GM21390 (cell line): ENCODE measurements around the gene SGO2.
"Not testable (repeated sequence)": the region's sequence is repeated elsewhere in the genome, so short reads cannot be mapped to it uniquely, and the experiment has no call there.

Source experiments
- ATAC-seq: cut with Tn5 transposase; IDR thresholded peaks from one replicate; pipeline ENCODE4 v1.9.1; 2021; ENCODE audit not compliant: unreplicated experiment

Gene SGO2

DNA sequence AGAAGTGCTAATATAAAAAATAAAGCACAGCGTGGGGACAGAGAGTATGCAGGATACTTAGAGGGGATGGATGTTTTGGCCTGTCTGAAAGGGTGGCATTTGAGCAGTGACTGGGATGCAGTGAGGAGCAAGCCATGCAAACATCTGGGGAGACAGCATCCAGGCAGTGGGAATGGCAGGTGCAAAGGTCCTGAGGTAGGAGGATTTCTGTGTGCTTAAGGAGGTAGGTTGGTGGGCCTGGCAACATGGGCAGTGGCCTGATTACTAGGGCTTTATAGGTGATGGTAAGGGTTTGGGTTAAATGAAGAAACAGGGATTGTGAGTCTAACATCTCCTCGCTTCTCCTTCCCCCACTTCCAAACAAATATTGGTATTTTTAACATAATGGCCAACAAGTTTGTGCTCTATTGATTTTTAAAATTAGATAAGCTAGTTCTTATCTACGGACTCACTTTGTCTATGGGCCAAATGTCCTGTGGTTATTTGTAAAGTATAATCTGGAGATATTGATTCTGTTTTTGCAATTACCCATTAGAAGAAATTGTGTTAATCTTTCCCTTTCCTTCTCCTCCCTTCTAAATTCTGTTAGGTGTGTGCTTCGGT, 62.2 kb downstream of the SGO2 start:
- no peak for ATAC-seq

DNA sequence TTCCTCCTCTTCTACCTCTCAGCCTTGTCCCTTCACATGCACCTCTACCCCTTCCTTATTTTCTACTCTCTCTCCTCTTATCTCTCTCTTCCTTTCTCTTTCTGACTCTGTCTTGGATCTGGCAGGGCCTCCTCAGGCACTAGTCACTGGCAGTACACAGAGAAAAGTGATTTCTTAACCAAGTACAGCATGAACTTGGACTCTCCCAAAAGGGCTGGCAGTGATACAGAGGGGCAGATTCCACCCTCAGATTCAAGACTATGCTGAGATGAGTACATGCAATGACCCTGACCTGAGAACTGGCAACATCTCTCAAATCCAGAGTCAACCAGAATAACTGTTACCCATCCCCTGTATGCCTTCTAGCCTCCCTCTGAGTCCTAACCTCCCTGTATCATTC, 64.1 kb downstream of the SGO2 start:
- no peak for ATAC-seq

DNA sequence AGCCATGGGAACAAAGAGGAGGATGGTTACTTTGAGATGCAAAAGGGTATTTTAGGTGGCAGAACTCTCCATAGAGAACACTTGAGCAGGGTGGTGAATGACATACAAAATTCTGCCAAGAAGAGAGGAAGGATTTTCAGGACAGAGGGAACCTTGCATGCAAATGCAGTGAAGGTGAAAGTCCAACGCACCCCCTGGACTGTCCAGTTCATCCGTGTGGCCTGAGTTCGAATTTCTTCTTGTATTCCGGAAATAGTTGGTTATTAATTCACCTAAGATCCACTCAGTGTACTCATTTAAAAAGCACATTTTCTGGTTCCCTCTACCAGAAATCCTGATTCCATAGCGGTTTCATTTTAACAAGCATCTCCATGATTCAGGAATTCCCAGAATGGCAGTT, 65.3 kb downstream of the SGO2 start:
- no peak for ATAC-seq

DNA sequence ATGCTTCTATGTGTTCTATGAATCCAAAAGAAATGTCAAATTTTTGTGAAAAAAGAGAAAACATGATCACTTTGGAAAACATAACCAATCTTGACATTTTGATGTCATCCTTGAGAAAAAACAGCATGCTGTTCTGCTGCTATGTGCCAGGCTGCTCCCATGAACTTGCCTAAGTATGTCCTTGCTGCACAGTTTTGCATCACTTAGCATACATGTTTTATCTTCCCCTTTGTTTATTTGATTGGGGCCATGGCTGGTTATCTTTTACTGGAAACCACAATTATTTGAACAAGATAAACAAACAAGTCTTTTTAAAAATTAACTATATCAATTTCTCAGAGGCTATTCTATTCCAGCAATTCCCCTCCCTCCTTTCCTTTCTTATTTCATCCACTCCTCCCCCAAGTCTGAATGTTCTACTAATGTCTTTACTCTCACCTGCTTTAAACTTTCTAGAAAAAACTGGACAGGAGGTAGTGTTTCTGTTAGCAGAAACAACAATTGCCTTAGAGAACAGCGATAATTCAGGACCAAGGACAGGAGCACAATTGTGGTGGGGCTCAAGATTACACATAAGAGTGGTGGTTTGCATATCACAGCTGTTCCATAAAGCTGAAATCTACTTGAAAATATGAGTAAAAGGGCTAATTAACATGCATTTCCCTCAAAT, 66.5 kb downstream of the SGO2 start:
- ATAC-seq = no peak

DNA sequence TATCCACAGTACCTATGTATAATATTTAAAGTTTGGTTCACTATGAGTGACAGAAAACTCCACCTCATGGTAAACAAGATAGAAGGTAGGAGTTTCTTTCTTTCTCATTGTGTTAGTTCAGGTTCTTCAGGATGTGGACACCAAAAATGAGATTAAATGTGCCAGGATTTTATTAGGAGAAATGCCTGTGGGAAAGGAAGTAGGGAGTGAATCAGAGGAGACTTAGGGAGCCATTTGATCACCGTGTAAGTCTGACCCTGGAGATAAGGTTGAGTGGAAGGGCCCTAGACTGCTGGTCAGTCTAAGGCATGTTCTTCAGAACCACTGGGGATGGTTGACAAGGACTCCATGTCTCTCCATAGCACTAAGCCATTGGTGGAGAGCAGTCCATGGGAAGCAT, 67.9 kb downstream of the SGO2 start:
- ATAC-seq = no peak

DNA sequence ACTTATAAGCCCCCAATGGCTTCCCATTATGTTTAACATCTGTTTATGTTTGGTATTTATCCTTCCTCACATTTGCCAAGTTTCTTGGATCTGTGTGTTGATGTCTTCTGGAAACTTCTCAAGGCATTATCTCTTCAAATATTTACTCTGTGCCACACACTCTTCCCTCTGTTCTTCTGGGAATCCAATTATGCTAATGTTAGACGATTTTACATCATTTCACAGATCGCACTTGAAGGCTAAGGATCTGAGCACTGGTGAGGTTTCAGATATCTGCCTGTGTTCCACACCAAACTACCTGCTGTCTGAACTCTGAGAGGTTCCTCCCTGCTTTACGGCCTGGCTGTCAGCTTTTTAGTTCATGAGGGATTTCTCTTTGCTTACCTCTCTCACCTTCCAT, 69.9 kb downstream of the SGO2 start:
- ATAC-seq = no peak

DNA sequence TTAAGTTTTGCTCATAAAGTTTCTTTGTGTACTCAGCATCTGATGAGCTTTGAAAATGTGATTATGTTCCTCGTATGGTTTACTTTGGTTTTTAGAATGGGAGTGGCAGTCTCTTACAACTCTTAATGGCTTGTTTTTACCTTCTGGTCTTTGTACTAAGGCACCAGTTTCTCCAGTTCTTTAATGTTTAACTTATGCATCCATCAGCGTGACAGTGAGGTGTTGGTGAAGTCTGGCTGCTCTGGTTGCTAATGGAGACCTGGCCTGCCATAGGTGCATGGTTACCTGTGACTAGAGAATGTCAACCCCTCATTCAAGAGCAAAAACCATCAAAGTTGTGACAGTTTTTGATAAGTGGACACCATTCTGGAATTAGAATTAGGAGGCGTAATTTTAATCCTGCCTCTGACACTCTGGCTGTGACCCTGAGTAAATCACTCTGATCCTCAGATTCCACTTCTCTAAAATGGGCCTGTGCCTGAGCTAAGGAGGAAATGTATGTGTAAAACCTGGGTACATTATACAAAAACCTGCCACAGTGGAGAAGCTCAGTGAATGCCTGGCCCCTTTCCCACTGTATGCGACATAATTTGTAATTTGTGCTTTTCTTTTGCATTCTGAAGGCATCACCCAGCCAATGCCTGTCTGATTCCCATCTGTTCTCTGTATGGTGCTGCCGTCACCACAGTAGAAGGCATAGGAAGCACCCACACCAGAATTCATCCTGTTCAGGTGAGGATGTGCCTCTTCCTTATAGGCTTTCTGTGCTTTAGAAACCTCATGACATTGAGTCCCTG, 71.0 kb downstream of the SGO2 start:
- no peak for ATAC-seq

DNA sequence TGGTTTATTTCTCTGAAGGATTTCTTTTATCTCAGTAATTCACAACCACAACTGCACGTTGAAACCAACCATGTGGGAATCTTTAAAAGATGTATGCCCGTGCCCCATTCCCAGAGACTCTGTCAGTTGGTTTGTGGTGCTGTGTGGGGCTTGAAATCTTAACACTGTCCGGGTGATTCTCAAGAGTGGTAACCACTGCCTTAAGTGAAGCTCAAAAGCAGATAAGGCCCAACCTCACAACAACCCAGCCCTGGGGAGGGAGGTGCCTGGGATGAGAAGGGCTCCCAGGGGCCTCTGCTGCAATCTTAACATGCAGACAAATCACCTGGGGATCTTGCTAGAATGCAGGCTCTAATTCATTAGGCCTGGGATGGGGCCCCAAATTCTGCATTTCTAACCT, 73.2 kb downstream of the SGO2 start:
- ATAC-seq = no peak

DNA sequence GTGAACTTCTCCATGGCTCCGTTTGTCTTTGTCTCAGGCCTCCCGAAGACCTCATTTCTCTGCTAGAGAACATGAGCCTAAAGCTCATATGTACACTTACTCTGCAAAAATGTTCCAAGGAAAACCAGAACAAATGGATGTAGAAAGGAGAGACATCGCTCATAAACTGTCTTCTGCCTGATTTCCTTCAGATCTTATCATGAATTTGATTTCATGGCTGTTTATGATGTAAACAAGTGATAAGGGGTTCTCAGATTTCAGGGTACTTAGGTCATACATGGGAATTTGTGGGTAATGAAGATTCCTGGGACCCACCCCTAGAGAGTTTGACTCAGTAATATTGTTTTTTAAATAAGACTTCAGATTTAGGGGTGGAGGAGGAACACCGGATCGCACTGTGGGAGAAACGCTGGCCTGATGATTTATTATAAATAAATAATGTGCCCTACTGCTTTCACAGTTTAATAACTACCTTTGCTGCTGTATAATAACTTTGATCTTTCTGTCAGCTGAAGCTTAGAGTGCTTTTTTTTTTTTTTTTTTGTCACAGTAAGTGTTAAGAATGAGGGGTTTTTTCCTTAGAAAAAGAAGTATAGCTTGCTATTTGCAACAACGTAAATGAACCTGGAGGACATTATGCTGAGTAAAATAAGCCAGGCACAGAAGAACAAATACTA, 74.7 kb downstream of the SGO2 start:
- ATAC-seq = no peak

DNA sequence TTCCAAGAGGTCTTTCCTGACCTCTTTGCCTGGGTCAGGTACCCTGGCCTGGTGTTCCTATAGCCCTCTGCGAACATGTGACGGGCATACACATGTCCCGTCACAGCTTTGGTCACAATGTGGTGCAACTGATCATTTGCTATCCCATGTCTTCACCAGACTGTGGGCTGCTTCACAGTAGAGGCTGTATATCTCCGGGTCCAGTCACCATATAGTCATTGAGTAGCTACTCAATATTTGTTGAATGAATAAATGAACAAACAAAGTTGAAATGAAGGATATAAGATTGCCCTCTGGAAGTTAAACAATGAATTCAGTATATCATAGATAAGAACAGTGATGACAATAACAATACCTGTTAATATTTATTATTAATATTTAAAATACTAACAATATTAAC, 76.6 kb downstream of the SGO2 start:
- ATAC-seq = no peak

DNA sequence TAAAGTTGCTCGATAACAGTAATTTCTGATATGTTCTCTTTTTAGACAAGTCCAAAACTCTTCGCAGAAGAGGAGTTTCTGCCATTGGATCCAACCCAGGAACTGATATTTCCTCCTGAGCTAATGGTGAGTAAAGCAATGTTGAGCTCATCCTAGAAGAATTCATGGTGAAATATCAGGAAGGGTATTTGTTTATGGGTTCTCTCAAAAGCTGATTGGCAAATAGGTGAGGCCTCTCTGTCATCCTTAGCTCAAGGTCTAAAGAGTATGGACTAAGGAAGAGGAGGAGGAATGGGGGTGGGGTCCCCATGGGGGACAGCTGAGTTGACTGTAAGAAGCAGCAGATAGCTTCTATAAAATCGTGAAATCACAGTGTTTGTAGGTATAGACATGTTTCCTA, 78.0 kb downstream of the SGO2 start:
- ATAC-seq = no peak

DNA sequence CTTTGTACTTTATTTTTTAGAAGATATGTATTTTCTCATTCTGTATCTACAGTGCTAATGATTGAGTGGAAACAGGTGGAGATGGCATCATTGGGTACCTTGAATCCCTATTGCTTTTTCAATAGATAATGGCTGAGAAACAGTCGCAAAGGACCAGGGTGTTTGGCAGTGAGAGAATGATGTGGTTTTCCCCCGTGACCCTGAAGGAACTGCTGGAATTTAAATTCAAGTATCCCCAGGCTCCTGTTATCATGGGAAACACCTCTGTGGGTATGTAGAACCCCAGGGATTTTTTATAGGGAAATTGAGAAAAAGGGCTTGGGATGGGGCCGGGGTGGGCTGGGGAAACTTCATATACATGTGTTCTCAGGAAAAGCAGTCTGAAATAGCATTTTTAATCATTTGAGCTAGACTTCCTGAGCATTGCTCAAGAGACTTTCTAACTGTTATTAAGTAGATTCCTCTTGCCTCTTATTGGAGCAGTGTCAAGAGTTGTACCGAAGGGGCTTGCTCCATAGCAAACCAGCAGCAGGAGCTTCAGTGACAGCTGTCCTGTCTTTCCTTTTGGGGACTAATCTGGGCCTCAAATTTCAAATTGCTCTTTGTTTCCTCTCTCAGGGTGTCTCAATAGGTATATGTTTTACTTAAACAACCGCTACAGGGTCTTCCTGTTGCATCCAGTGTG, 78.7 kb downstream of the SGO2 start:
- ATAC-seq = no peak

DNA sequence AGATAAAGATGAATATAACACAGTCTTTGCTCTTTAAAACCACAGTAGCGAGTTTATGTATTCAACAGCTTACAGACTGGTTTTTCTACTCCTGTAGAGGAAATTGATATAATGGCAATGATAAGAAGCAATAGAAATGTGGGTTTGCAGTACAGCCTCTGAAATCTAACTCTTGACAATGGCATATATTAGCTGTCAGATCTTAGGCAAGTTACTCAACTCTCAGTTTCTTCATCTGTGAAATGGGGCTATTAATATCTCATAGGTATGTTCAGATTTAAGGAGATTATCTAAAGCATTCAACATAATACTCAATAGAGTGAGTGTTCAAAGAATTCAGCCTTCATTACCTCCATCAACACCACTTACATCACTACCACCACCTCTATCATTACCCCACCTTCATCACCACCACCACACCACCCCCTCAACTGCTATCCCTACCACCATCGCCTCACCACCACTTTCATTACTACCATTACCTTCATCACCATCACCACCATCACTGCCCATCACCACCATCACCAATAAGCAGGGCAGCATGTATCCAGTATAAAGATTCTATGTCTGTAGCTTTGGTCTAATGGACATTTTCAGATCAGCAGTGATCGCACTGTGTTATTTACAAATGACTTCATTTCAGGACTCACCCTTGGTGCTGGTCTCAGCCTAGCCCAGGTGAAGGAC, 82.5 kb downstream of the SGO2 start:
- no peak for ATAC-seq

DNA sequence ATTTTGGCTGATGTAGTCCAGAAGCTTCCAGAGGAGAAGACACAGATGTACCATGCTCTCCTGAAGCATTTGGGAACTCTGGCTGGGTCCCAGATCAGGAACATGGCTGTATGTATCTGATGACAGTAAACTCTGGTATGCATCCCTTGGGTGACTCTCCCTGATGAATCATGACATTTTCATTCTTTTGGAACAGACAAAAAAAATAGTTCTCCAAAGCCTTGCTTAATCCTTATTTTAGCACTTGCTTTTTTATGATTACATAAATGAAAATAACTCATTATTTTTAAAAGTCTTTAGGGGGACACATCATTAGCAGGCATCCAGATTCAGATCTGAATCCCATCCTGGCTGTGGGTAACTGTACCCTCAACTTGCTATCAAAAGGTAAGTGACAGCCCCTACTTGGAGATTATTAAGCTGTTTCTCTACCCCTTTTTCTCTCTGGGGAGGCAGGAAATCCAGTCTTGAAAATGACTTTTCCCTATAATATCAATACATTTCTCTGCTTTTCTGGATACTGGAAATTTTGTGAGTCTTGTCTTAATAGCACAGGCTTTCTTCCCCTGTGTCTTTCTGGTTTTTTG, 83.1 kb downstream of the SGO2 start:
- no peak for ATAC-seq

DNA sequence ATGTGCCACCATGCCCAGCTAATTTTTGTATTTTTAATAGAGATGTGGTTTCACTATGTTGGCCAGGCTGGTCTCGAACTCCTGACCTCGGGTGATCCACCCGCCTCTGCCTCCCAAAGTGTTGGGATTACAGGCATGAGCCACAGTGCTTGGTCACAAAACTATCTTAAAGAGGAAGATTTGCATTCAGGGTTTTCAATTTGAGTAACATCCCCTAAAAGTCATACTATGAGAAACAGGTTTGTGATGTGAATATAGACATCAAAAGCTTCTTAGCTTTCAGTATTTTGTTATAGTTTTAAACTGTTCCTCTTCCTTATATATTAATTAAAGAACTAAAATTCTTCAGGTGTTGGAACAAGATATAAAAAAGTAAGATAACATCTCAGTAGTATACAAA, 84.2 kb downstream of the SGO2 start:
- ATAC-seq = not testable (repeated sequence)

DNA sequence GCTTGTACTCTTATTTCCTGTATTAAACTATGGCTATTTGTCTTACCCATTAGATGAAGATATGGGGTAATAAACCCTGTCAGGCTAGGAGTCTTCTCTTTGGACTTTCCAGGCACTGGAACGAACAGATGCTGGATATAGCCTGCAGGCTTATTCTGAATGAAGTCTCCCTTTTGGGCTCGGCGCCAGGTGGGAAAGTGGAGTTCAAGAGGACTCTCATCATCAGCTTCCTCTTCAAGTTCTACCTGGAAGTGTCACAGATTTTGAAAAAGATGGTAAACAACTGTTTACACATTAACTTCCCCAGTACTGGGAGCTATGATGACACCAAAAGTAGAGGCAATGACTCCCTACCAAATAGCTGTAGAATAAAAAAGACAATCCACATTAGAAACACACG, 87.7 kb downstream of the SGO2 start:
- ATAC-seq = no peak

DNA sequence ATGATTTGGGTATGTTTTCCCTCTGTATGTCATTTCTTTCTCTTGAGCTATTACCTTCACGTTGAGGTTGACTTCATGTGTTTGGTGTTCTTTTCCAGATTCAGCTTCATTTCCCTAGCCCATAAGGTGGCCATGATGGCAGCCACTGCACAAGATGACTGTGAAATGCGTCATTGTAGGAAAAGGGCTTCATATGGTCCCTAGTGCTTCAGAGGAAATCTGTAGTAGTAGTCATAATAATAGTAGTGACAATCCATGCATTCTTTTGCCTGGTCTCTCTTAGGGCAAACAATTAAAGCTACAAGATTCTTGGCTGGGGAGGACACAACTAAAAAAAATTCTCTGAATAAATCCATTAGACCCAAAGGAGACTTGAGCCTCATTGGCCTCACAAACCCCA, 88.2 kb downstream of the SGO2 start:
- no peak for ATAC-seq

DNA sequence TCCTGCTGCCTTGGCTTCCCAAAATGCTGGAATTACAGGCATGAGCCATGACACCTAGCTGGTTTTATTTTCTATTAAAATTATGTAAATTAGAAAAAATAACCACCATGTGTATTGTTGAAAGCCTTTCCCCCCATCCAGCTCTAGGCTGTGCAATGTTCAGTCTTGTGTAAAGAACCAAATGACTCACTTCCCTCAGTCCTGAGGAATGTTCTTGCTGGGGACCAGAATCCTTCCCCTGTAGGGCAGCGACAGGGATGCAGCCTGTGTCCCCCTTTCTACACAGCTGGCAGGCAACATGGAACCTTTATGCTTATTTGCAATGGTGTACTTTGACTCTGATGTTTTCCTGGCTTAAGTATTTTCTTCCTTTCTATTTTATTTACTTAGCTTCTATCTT, 89.2 kb downstream of the SGO2 start:
- ATAC-seq = no peak

DNA sequence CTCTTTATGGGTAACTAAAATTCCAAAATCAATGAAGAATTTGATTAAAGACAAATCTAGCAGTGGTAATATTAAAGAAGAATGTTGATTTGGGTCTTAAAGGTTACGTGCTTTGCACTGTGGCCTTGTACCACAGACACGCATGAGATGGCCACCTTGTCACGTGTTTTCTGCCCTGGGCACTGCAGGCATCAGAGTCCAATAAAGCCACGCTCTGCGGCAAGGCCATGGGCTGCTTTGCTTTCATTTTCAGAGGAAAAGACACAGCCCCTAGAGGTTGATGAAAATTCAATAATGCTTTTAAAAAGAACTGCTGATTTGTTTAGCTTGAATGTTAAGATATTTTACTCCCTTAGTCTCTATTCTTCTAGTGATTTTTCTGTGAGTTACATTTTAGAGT, 90.2 kb downstream of the SGO2 start:
- no peak for ATAC-seq

DNA sequence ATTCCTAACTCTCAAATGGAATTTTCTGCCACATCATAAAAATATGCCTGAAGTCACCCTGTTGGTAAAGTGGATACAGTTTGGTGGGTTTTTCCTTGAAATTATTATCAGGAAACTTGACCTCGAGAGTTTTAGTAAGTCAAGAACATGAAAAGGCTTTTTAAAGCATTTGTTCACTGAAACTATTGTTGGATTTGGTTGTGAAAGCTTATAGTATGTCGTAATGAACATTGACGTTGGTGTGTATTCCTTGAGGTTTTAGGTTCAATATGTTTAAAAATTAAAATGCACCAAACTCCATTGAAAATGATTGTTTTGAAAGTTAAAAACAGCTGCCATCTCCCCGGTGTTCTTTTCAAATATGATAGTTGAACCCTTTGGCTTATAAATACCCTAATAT, 90.6 kb downstream of the SGO2 start:
- ATAC-seq = no peak
